Esophagus squamous epithelium (tissue), 4 donors: ENCODE data around the gene TMEM145.

Experiments used
- POLR2A ChIP-seq, 4 donors: fragments of 450-650 bp; IDR thresholded peaks; one replicate each; pipeline ENCODE4 v1.6.1; 2017; ENCODE audit warnings: antibody characterized with exemption in 4 of 4, mild to moderate bottlenecking in 4 of 4, moderate library complexity in 3 of 4
- TF ChIP-seq, protein P1 (sequence below), 6 experiments: fragments of 450-650 bp in 4 of 6; fragments of 200-600 bp in 2 of 6; sonication (generic) in 2 of 6; IDR thresholded peaks; one replicate each; pipeline ENCODE4 v1.5.1; 2016 to 2019; ENCODE audit warnings: antibody characterized with exemption in 6 of 6, mild to moderate bottlenecking in 4 of 6, moderate library complexity in 4 of 6

DNA sequence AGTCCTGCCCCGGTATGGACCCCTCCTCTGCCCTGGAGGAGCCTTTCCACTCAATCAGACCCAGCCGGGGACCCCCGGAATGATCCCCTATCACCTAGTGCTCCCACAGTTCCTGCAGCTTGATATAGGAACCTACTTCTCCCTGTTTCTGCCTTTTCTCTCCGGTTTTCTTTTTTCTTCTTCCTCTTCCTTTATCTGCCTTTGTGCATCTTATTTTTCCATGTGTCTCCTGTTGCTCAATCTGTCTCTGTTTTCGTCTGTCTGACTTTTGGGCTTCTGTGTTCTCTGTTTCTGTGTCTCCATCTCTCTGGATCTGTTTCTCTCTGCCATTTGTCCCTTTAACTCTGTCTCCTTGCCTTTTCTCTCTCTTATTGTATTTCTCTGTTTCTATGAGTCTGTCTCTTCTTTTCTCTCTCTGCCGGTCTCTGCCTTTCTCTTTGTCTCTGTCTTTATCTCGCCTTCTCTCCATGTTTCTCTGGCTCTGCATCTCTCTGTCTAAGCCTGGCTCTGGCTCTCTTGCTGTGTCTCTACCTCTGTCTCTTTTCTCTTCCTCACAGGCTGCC, 22.3 kb downstream of the TMEM145 start:
- TF ChIP-seq, protein P1, sequence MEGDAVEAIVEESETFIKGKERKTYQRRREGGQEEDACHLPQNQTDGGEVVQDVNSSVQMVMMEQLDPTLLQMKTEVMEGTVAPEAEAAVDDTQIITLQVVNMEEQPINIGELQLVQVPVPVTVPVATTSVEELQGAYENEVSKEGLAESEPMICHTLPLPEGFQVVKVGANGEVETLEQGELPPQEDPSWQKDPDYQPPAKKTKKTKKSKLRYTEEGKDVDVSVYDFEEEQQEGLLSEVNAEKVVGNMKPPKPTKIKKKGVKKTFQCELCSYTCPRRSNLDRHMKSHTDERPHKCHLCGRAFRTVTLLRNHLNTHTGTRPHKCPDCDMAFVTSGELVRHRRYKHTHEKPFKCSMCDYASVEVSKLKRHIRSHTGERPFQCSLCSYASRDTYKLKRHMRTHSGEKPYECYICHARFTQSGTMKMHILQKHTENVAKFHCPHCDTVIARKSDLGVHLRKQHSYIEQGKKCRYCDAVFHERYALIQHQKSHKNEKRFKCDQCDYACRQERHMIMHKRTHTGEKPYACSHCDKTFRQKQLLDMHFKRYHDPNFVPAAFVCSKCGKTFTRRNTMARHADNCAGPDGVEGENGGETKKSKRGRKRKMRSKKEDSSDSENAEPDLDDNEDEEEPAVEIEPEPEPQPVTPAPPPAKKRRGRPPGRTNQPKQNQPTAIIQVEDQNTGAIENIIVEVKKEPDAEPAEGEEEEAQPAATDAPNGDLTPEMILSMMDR (IDR thresholded peaks at IDR 0.05) = no peak
- TF ChIP-seq POLR2A (IDR thresholded peaks at IDR 0.05) = no peak
